GM20000 (cell line): ENCODE results near the gene TMEM38A.
"Not testable (repeated sequence)": the region's sequence is repeated elsewhere in the genome, so short reads cannot be mapped to it uniquely, and the experiment has no call there.

Experiments
- DNase-seq: peaks from one replicate; pipeline ENCODE4 v3.0.0; 2012; ENCODE audit warnings: low spot score
- CTCF ChIP-seq: IDR thresholded peaks from 2 replicates; pipeline ENCODE4 v1.5.1; 2012; ENCODE audit warnings: mild to moderate bottlenecking, control low read depth; ENCODE audit errors: extremely low read depth, missing control alignments

TMEM38A gene

GRCh38 chr19:16668176-16668575 lies 7.2 kb downstream of the TMEM38A start:
- no peak for DNase-seq
- TF ChIP-seq CTCF: no peak

- DNase-seq: not testable (repeated sequence)
Observed at GRCh38 chr19:16668702-16669101, 7.8 kb downstream of the TMEM38A start.

GRCh38 chr19:16670291-16670690 lies 9.4 kb downstream of the TMEM38A start:
- no peak for TF ChIP-seq CTCF
- DNase-seq: no peak

GRCh38 chr19:16671652-16672274 lies 10.8 kb downstream of the TMEM38A start:
- no peak for TF ChIP-seq CTCF
- DNase-seq: no peak

GRCh38 chr19:16673231-16673630 lies 12.3 kb downstream of the TMEM38A start:
- no peak for TF ChIP-seq CTCF
- no peak for DNase-seq

GRCh38 chr19:16673839-16674238 lies 12.9 kb downstream of the TMEM38A start:
- DNase-seq: not testable (repeated sequence)

GRCh38 chr19:16676101-16676798 lies 15.3 kb downstream of the TMEM38A start:
- no peak for DNase-seq
- no peak for TF ChIP-seq CTCF

GRCh38 chr19:16677055-16677454 lies 16.1 kb downstream of the TMEM38A start:
- TF ChIP-seq CTCF: no peak
- DNase-seq: no peak
